ENCODE results near the gene EFNA5.
A peak's percentile ranks its signal among the peaks of the same experiment; 100 is the strongest.

EFNA5 gene

DNA sequence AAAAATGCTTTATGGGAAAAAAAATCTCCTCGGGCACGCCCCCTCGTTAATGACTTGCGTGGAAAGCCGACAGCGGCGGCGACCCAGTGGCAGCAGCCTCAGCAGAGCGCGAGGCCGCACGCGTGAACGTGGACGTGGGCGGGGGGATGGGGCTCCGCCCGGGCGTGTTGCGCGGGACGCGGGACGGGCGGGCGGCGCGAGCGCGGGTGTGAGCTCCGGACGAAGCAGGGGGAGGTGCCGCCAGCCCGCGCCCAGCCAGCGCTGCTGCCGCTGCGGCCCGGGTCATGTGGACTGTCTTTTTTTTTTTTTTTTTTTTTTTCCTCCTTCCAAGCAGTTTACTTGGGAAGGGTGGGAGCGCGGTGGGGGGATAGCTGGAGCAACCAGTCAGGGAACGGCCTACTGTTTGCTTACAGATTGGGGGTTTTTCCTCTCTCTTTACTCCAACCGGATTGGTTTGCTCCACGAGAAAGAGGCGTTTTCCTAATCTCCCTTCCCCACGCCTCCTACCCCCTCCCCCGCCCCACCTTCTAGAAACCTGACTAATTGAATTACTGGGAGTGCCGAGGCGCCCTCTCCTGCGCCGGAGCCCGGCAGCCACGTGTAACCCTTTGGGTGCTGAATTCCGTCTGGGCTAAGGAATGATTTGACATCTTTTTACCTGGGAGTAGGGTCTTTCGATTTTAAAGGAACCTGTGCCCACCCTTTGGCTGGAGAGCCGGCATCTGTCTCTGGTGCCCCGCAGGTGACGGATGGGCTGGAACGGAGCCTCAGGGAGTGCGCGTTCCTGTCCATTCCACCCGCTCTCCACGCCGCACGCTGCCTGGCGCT, 1.7 kb upstream of the EFNA5 start:
- DNase-seq = peak; percentile 99

DNA sequence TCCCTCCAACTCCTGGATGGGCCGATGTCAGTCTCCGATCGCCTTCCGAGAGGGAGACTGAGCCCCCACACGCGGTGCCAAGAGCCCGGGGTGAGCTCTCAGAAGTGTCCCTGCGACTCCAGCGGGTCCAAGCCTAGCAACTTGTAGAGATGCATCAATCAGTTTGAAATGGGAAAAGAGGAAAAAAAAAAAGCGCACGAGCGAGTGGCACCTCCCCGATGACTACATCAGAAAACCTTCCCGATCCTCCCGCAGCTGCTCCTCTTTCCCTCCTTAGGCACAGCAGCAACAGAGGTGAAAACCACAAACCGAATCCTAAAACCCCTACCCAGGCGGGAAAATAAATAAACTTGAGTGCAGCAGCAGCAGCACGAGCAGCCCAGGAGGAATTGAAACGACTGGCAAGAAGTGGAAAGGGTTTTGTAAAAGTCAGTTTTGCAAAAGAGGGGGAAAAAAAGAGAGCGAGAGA, 1.0 kb upstream of the EFNA5 start:
- peak; percentile 77 for DNase-seq

DNA sequence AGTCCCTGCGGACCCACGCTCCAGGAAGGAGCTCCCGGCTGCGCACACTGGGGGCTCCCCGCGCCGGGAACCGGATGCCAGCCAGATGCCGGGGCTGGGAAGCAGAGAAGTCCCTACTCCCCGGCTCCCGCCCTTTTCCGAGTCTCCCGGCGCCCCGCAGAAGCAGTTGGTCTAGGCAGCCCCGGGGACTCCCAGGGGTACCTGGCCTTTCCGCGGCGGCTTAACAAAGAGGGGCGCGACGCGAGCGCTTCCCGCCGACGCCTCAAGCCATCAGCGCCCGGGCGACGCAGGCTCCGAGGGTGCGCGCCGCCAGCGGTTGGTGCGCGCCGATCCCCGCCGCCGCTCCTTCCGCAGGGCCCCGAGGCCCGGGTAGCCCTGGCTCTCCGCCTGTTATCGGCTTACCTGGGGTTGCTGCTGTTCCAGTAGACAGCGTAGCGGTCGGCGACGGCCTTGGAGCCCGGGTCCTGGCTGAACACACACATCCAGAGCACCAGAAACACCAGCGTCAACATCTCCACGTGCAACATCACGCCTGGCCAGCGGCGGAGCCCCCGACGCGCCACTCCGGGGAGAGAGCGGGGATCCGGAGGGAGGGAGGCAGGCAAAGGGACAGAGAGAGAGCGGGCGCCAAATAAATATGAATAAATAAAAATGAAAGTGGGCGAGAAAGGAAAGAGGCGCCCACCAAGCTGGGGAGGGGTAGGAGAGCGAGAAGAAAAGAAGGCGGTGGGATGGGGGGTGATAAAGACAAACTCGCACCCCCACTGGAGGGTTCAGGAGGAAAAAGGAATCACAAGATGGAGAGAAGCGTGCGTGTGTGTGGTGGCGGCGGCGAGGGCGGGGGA, 428 bp downstream of the EFNA5 start:
- DNase-seq = peak; percentile 58

DNA sequence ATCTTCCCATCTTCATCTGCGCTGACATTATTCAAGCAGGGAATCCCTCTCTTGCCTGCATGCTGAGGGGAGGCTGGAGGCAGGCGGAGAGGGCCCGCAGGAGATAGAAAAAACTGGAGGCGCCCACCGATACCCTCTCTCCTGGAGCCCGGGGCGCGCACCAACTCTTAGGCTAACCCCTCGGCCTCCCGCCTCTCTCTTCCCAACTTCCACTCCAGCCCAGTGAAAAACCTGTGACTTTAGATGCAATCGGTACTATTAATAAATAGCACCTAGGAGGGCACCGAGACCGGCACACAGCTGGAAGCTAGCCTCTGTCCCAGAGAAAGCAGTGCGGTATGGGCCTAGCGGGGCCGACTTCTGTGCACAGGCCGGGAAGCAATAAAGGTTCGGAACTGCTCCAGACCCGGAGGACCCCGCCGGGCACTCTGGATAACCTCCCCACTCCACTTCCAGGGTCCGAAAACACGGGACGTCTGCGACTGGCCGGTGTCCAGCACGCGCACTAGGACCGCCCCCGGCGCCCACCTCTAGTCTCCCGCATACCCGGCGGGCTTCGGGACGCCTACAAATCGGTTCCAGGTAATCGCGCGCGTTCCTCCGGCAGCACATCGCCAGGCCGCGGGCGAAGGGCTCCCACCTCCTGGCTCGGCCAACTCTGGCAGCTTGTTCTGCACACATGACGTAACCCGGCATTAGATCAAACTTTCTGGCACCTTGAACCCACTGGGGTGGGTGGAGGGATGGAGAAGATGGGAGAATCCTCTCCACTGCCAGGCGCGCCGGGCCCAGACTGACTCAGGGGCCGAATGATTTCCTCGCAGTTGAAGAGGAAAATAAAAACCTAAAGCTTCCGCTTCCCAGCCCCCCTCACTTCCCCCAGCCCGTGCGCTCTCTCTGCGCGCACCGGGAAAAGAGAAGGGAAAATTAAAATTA, 1.4 kb downstream of the EFNA5 start:
- peak; percentile 39 for DNase-seq

DNA sequence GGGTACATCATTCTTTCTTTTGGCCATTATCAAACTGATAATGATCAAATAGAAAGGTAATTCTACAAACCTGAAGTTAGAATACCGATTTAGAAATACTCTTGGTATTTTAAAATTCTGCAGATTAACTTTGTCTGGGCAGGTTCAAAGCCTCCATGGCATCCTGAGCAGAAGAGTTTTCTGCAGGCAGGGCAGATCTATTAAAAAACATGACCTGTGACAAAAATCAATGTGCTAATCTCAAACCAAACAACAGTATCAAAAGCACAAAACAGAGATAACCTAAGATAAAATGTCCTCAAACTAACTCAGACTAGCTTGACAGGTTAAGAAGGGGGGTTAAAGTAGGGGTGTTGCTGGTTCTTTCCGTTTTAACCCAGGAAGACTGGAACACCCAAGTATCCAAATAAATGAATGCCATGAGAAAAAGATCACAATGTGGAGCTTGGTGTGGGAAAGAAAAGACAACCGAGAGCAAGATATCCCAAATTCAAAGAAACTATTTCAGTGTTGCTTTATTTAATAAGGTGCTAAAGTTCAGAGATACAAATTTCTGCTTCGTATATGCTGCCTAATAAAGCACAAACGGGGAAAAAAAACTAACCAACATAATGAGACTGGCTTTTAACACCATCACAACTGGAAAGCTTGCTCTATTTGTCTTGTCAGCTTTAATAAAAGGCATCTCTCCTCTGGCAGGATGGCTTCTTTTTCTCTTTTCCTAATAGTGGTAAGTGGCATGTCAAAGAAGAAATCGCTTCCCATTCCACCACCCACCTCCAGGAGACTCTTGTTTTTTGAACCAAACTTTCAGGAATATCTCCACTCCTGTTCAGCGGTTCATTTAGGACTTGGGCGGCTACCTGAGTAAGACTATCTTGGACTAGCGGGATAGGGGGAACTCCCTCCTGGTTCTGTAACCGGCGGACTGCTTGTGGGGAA, 2.3 kb downstream of the EFNA5 start:
- DNase-seq = no peak

DNA sequence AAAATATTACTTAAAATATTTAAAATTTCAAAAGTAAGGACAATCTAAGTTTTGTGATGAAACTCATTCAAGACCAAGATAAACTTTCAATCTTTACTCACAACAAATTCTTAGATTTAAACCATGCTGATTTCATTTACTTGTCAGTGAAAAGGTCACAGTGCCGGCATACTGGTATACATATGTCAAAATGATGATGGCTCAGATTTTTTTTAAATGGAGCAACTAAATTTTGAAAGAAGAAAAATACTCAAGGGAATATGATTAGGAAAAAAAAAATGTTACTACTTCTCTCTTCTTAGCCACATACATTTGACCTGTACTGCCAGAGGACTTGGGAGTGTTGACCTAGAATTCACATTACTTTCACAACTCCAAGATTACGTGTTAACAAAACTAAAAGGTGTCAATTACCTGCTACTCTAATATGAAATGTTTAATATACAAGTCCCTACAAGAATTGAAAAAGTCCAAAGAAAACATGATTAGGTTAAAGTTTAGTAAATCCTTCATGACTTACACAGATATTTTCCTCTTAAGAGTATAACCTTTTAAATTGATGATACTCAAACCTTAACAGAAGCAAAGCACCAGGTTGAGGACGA, 4.6 kb downstream of the EFNA5 start:
- no peak for DNase-seq

DNA sequence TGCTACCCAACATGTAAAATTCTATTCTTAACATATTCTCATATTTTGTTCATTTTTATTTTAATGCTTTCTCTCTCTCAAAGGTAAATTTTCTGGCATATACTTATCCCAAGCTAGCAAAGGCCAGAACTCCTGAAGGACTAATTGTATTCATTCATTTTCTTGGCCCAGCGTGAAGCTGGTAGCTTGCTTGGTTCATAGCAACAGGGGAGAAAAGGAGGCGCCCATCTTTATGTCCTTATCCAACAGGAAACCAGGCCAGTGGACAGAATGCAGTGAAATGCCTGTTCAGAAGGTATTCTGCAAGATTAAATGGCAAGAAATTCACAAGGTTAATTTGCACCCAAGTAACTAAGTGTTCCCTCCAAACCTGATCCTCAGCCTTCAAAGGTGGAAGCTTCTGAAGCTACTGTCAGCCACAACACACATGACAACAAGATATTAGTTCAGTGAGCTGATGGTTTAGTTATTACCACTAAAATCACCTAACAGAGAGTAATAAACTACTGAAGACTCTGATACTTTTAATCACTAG, 5.6 kb downstream of the EFNA5 start:
- no peak for DNase-seq

DNA sequence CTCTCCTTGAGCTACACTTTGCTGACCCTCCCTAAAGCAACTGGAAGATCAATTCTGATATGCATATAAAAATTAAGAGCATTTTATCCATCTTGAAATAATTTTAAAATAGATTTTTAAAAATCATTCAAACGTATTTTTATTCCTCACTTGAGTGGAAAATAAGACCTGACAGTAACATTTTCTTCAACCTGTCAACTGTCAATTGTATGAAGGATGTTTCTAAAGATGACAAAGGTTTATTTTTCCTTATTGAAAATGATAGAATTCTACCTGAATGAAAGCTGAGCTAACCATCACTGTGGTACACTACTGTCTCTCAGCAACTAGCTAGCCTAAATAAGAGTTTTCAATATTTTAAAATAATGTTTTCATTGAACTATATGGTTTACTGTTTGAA, 7.0 kb downstream of the EFNA5 start:
- no peak for DNase-seq

DNA sequence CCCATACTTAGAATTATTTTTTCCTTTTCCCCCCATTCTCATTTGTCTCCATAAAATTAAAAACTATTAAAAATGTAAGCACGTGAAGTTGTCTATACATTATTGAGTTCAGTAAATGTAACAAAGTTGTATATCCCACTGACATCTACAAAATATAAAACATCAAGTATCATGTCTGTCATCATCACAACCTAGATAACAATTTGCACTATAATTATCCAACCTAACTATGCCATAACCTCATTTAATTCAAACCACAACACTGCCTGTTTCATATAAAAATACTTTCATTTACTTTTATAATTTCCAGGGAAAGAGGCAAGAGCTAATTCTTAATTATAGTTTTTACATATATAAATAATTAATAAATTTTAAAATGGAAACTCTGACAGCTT, 9.1 kb downstream of the EFNA5 start:
- no peak for DNase-seq

DNA sequence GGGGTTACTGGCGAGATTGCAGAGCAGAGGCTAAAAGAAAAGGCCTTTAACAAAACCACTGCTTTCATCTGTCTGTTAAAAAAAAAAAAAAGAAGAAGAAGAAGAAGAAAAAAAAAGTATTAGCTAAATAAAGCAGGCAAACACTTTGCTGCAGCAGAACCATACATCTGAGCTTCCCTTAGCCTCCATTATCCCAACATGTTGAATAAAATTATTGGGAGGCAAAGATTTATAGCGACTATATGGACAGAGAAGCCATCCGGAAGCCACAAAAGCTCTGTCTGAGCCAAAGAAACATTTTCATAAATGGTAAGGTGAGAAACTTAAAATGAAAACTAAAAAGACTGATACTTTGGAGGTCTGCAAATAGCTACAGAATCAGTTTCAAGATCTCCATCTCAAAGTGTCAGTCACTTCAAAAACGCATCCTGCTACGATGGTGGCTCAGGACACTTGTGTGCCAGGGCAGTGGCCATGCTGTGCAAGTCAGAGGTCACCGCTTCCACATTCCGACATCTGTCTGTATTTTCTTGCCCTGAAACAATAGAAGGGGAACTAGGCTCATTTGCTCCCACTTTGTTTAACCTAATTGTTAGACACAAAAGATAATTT, 9.6 kb downstream of the EFNA5 start:
- no peak for DNase-seq

DNA sequence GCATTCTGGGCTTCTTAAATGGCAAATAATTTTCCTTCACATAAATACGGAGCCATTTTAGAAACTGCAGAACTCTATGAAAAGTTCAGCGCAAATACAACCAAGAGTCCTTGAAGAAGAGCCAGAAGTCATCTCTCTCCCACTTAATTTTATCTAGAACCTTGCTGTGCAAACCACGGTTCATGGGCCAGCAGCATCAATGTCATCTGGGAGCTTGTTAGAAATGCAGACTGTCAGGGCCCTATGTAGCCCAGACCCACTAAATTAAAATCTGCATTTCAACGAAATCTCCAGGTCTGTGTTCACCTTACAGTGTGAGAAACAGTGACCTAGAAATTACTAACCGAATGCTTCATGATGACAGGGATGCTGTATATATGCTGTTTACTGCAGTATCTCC, 12.2 kb downstream of the EFNA5 start:
- no peak for DNase-seq

DNA sequence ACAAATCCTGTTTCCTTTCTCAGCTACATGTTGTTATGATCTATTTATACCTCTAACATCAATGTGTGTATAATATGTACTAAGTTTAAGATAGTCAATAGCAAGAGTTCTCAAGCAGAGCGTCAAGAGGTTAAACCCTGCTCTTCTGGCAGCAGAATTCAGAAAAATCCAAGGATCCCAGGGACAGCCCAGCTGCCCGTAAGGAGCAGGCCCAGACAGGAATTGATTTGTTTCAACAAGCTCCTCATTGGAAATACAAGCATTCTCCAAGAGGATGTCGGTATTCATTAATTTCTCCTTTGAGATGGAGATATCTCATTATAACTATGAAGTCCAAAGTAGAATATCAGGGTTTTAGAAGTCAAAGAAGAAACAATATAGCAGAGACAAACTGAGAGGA, 14.9 kb downstream of the EFNA5 start:
- no peak for DNase-seq

DNA sequence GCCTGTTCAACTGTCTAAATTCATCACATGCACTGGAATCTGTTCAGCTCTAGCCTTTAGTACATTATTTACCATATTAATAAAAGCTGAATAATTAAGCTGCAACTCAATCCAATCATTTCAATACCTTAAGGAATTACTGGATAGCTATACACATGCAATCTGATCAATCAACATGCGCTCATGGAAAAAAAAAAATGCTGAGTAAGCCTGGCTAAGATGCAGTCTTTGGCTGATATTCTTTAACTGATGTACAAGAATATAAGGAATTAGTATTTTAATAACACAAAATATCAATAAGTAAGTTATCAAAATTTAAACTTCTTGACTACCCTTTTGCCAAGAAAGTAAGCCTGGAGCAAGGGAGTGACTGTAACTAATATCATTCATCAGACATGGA, 15.9 kb downstream of the EFNA5 start:
- no peak for DNase-seq

DNA sequence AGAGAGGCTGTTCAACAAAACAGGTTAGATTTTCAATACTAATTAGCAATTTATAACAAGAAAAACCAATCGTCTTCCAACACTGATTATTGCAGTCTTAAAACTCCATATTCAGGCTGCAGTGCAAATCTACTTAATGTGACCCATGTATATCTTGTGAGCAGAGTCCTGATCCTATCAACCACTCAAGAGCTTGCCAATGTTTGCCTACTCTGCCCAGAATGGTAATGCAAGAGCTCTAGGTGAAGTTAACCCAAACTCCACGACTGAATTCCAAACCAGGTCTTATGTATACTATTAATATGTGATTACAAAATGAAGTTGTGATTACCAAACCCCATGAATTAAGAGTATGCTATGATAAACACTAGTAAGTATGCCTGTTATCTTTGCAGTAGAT, 17.1 kb downstream of the EFNA5 start:
- no peak for DNase-seq

DNA sequence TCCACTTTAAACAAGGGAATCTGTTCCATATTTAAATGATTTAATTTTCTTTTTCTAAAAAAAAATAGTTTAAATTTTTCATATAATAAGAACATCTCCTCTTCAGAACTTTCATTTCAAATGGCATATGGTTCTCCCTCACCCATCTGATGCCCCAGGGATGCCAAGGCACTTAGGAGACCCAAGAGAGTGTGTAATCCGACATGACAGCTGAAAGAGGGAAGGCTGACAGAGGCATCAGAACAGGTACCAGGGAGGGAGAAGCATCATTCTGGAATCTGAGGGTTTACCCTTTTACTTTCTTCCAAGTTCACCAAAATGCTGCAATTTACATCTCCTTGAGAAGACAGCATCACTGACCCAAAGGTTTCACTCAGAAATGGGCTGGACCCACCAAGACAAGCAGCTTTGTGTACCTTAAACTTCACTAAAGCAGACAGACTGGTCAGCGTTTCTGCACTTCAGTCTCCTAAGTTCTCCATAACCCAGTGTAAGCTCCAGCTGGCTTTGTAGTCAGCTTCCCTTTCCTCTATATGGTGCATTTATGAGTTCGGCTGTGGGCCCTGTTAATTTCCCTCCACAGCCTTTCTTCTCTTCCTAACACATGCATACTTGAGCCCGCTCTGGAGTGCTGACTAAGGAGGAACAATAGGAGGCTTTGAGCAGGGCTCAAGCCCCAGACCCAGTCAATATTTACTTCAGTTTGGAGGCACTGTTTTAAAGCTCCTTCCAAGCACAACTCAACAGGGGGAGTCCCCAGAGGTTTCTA, 17.7 kb downstream of the EFNA5 start:
- no peak for DNase-seq

DNA sequence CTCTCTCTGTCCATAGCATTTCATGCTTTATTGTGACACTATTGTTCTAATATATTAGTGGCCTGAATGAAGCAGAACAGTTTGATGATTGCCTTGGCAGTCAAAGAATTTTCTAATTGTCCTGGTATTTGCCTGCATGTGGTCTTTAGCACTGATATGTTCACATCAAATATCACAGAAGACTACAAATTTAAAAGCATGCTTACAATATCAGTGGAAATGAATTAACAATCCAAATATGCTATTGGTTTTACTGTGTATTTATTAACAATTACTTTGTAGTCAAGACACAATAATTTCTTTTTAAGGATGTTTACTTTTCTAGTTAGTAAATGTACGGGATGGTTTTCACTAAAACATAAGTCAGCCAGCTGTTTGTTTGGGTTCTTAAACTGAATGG, 18.3 kb downstream of the EFNA5 start:
- DNase-seq = no peak

DNA sequence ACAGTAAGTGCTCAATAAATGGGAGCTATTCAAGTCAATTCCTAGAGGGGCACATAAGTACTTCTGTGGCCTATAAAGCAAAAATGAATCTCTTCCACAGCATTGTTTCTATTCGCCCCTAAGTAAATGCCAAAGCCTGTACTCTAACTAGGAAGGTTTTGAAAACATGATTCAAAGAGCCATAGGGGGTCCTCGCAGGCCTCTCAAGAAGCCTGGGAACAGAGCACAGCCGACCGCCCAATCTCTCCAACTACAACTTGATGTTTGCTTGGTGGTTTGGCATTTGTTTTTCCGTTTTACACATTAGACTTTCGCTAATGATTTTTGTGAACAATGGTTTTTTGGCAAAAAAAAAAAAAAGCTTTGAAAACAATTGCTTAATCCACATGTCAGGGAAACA, 19.4 kb downstream of the EFNA5 start:
- DNase-seq = no peak

DNA sequence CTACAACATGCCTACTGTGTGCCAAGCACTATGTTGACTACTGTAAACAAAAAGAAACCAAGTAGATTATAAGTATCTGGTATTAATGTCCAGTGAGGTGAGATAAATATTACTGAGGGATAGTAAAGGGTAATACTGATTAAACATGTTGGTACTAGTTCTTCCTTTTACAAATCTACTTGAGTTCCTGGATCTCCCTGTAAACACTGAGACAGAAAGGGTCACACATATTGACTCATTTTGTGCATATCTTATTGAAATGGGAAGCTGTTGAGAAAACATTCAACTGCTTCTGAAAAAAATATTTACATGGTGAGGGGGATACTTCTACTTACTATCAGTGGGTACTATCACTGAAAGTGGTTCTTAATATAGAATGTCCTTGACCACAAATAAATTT, 24.3 kb downstream of the EFNA5 start:
- DNase-seq = no peak

DNA sequence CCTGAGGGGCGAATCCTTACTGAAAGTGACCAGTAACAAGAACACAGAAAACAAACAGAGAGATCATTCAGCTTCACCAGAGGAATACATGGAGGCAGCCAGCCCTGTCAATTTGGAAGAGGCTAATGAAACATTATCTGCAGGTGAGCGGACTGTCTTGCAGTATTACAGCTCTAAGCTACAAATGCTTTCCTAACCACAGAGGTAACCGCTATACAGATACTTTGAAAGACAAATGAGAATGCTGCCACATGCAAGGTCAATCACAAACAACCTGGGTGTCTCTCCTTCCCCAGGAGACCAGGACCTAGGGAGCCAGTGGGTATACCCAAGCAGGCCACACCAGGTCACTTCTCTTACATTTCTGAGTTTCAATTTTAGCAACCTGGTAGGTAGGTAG, 30.2 kb downstream of the EFNA5 start:
- DNase-seq = no peak

DNA sequence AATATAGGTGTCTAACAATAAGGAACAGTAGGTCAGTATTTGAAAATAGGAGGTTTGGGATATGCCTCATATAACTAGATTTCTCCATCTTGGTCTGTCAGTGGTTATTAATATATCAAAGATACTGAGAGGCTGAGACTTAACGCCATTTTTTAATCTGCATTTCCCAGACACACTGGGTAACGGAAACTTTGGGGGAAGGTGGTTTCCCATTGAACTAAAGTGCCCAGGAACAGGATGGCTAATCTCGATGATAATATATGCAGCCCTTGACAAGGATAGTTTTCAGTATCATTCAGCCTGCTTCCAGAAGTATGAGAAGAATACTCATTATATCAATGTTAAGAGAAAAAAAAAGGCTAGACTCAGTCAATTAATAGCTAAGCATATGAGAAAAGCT, 30.7 kb downstream of the EFNA5 start:
- DNase-seq = no peak

All from HCEC 1CT (cell line).